HG03066 (cell line): Measurements from ENCODE around the gene IZUMO2.

Experiments
- ATAC-seq: cut with Tn5 transposase; IDR thresholded peaks from one replicate; pipeline ENCODE4 v1.9.1; 2021; ENCODE audit warnings: low read depth; ENCODE audit not compliant: unreplicated experiment

IZUMO2 gene

GRCh38 chr19:50162988-50163387 lies at the start of gene IZUMO2:
Gene IZUMO2, minus strand, starts transcription at chr19:50163281. Its CDS starts 87 bp downstream, at chr19:50163194.
- no peak for ATAC-seq

GRCh38 chr19:50210425-50210824 lies 47.3 kb upstream of the IZUMO2 start:
- no peak for ATAC-seq

- ATAC-seq, result no peak
These were observed 46.0 kb upstream of the IZUMO2 start for GRCh38 chr19:50209131-50209530.

GRCh38 chr19:50207730-50208129 lies 44.6 kb upstream of the IZUMO2 start:
- ATAC-seq, result no peak

- ATAC-seq, result no peak
These were observed 43.1 kb upstream of the IZUMO2 start for GRCh38 chr19:50206191-50206590.

- ATAC-seq, result no peak
These were observed 42.6 kb upstream of the IZUMO2 start for GRCh38 chr19:50205681-50206138.

- ATAC-seq, result no peak
These were observed 42.0 kb upstream of the IZUMO2 start for GRCh38 chr19:50204811-50205675.

GRCh38 chr19:50204081-50204428 lies 41.0 kb upstream of the IZUMO2 start:
- no peak for ATAC-seq

- ATAC-seq, result no peak
These were observed 40.4 kb upstream of the IZUMO2 start, which contains the start of gene MYH14 for GRCh38 chr19:50203281-50204080. Gene MYH14, plus strand, starts transcription at chr19:50203622. Its CDS starts 6,744 bp downstream, at chr19:50210366.

GRCh38 chr19:50202962-50203280 lies 39.8 kb upstream of the IZUMO2 start:
- ATAC-seq, result no peak

GRCh38 chr19:50202386-50202785 lies 39.3 kb upstream of the IZUMO2 start:
- no peak for ATAC-seq

- ATAC-seq, result no peak
These were observed 36.1 kb upstream of the IZUMO2 start for GRCh38 chr19:50199259-50199555.

- no peak for ATAC-seq
These were observed 35.6 kb upstream of the IZUMO2 start for GRCh38 chr19:50198431-50199258.

GRCh38 chr19:50197348-50197747 lies 34.3 kb upstream of the IZUMO2 start:
- ATAC-seq, result no peak

- no peak for ATAC-seq
These were observed 33.3 kb upstream of the IZUMO2 start for GRCh38 chr19:50196322-50196932.

GRCh38 chr19:50195224-50195623 lies 32.1 kb upstream of the IZUMO2 start:
- no peak for ATAC-seq

GRCh38 chr19:50192463-50193211 lies 29.6 kb upstream of the IZUMO2 start:
- ATAC-seq, result no peak

GRCh38 chr19:50191216-50191615 lies 28.1 kb upstream of the IZUMO2 start:
- no peak for ATAC-seq

- no peak for ATAC-seq
These were observed 27.4 kb upstream of the IZUMO2 start for GRCh38 chr19:50190439-50190891.

- ATAC-seq, result no peak
These were observed 26.2 kb upstream of the IZUMO2 start for GRCh38 chr19:50189331-50189730.
